DOHH2 (cell line): ENCODE data around the gene DBT.

ENCODE experiments used
- H3F3A ChIP-seq: fragments of 200-600 bp; sonication (generic), shearing (Covaris generic); 2 replicates; pipeline ENCODE4 v1.6.0; 2016; ENCODE audit warnings: antibody characterized with exemption, mild to moderate bottlenecking; ENCODE audit not compliant: control insufficient read depth, insufficient read depth
- H3K27ac ChIP-seq: fragments of 200-600 bp; sonication (generic); 2 replicates; pipeline ENCODE4 v1.5.1; 2014; ENCODE audit warnings: low read depth, mild to moderate bottlenecking, low read length, moderate library complexity
- H3K27me3 ChIP-seq: fragments of 200-600 bp; sonication (generic); 2 replicates; pipeline ENCODE4 v1.6.1; 2014; ENCODE audit warnings: mild to moderate bottlenecking, low read length, mixed read lengths; ENCODE audit not compliant: control insufficient read depth
- H3K36me3 ChIP-seq: fragments of 200-600 bp; sonication (generic); 2 replicates; pipeline ENCODE4 v1.6.1; 2014; ENCODE audit warnings: mild to moderate bottlenecking, low read length, moderate library complexity, mixed read lengths; ENCODE audit not compliant: control insufficient read depth
- H3K4me1 ChIP-seq: fragments of 200-600 bp; sonication (generic); 2 replicates; pipeline ENCODE4 v1.6.1; 2014; ENCODE audit warnings: mild to moderate bottlenecking, low read length, mixed read lengths; ENCODE audit not compliant: control insufficient read depth
- H3K4me2 ChIP-seq: fragments of 200-600 bp; sonication (generic); 2 replicates; pipeline ENCODE4 v1.6.0; 2014; ENCODE audit warnings: mild to moderate bottlenecking, low read length, moderate library complexity
- H3K4me3 ChIP-seq: fragments of 200-600 bp; sonication (generic); 2 replicates; pipeline ENCODE4 v1.5.1; 2014; ENCODE audit warnings: mild to moderate bottlenecking, low read length, mixed read lengths
- H3K79me2 ChIP-seq: fragments of 200-600 bp; sonication (generic); 2 replicates; pipeline ENCODE4 v1.6.1; 2014; ENCODE audit warnings: mild to moderate bottlenecking, low read length, mixed read lengths; ENCODE audit not compliant: control insufficient read depth
- H3K9me2 ChIP-seq: fragments of 200-600 bp; sonication (generic); replicated peaks from 2 replicates; pipeline ENCODE4 v1.6.1; 2014; ENCODE audit warnings: mild to moderate bottlenecking, low read length, mixed read lengths; ENCODE audit not compliant: control insufficient read depth
- H3K9me3 ChIP-seq: fragments of 200-600 bp; sonication (generic); 2 replicates; pipeline ENCODE4 v1.6.1; 2014; ENCODE audit warnings: antibody characterized with exemption, low read length, mixed read lengths; ENCODE audit not compliant: control insufficient read depth, insufficient read depth
- H4K20me1 ChIP-seq: fragments of 200-600 bp; sonication (generic); 2 replicates; pipeline ENCODE4 v1.6.0; 2014; ENCODE audit warnings: low read depth, mild to moderate bottlenecking, antibody characterized with exemption, low read length, moderate library complexity; ENCODE audit not compliant: control insufficient read depth, insufficient read depth
- CTCF ChIP-seq: fragments of 200-600 bp; sonication (generic); IDR thresholded peaks from one replicate; pipeline ENCODE4 v1.5.1; 2014; ENCODE audit warnings: antibody characterized with exemption, mild to moderate bottlenecking, low read depth, low read length; ENCODE audit not compliant: poor library complexity, severe bottlenecking
- EZH2phosphoT487 ChIP-seq: fragments of 200-600 bp; sonication (generic); IDR thresholded peaks from 2 replicates; pipeline ENCODE4 v1.6.1; 2017; ENCODE audit warnings: borderline replicate concordance, mild to moderate bottlenecking, antibody characterized with exemption, low read length, moderate library complexity, mixed read lengths

DBT gene

GRCh38 chr1:100230765-100231164 is 18.9 kb downstream of the DBT start:
- no peaks in the 10 kb centered on the region for H3K79me2 ChIP-seq
- no peaks in the 10 kb centered on the region for H3K9me3 ChIP-seq
- H3K4me3 ChIP-seq, result no peak overlapping the region
- no peak overlapping the region for H3K27ac ChIP-seq
- 0 out of 2 replicates have a peak, but pooled peaks cover 3% of the 10 kb centered on the region for H3F3A ChIP-seq
- no peaks in the 10 kb centered on the region for H4K20me1 ChIP-seq
- H3K4me2 ChIP-seq, result no peak overlapping the region
- H3K27me3 ChIP-seq, result no peaks in the 10 kb centered on the region
- no peaks in the 10 kb centered on the region for H3K9me2 ChIP-seq
- H3K36me3 ChIP-seq, result peaks cover 62% of the 10 kb centered on the region
- H3K4me1 ChIP-seq, result no peaks in the 10 kb centered on the region
- TF ChIP-seq EZH2phosphoT487 (no peak), CTCF (no peak)

GRCh38 chr1:100229681-100230443 is 19.8 kb downstream of the DBT start:
- 0 out of 2 replicates have a peak, but pooled peaks cover 3% of the 10 kb centered on the region for H3F3A ChIP-seq
- H3K4me1 ChIP-seq, result no peaks in the 10 kb centered on the region
- no peaks in the 10 kb centered on the region for H3K9me2 ChIP-seq
- H3K4me2 ChIP-seq, result no peak overlapping the region
- no peaks in the 10 kb centered on the region for H3K9me3 ChIP-seq
- H3K27ac ChIP-seq, result no peak overlapping the region
- no peaks in the 10 kb centered on the region for H3K79me2 ChIP-seq
- TF ChIP-seq CTCF, result no peak
- no peak for TF ChIP-seq EZH2phosphoT487
- H3K27me3 ChIP-seq, result no peaks in the 10 kb centered on the region
- H4K20me1 ChIP-seq, result no peaks in the 10 kb centered on the region
- peaks cover 60% of the 10 kb centered on the region for H3K36me3 ChIP-seq
- no peak overlapping the region for H3K4me3 ChIP-seq

GRCh38 chr1:100222428-100222827 is 27.2 kb downstream of the DBT start:
- TF ChIP-seq EZH2phosphoT487 (no peak), CTCF (no peak)
- no peaks in the 10 kb centered on the region for H3K9me3 ChIP-seq
- H3K27ac ChIP-seq, result no peak overlapping the region
- H3K79me2 ChIP-seq, result no peaks in the 10 kb centered on the region
- no peak overlapping the region for H3K4me3 ChIP-seq
- H3K4me1 ChIP-seq, result no peaks in the 10 kb centered on the region
- H3K4me2 ChIP-seq, result no peak overlapping the region
- H4K20me1 ChIP-seq, result no peaks in the 10 kb centered on the region
- no peaks in the 10 kb centered on the region for H3K27me3 ChIP-seq
- H3K9me2 ChIP-seq, result no peaks in the 10 kb centered on the region
- peaks cover 8% of the 10 kb centered on the region for H3K36me3 ChIP-seq
- no peaks in the 10 kb centered on the region for H3F3A ChIP-seq
